DND-41 (cell line): Measurements from ENCODE around the gene UMPS.

Experiments used
- EZH2 ChIP-seq: IDR thresholded peaks from 3 replicates; pipeline ENCODE4 v1.6.1; 2012; ENCODE audit warnings: borderline replicate concordance, low read depth, mild to moderate bottlenecking, moderate library complexity, low read length, inconsistent platforms; ENCODE audit not compliant: severe bottlenecking
- TF ChIP-seq, protein P1 (sequence below): IDR thresholded peaks from 2 replicates; pipeline ENCODE4 v1.5.1; 2012; ENCODE audit warnings: borderline replicate concordance, low read length, moderate library complexity, mild to moderate bottlenecking; ENCODE audit not compliant: poor library complexity, severe bottlenecking; ENCODE audit errors: extremely low read depth

DNA sequence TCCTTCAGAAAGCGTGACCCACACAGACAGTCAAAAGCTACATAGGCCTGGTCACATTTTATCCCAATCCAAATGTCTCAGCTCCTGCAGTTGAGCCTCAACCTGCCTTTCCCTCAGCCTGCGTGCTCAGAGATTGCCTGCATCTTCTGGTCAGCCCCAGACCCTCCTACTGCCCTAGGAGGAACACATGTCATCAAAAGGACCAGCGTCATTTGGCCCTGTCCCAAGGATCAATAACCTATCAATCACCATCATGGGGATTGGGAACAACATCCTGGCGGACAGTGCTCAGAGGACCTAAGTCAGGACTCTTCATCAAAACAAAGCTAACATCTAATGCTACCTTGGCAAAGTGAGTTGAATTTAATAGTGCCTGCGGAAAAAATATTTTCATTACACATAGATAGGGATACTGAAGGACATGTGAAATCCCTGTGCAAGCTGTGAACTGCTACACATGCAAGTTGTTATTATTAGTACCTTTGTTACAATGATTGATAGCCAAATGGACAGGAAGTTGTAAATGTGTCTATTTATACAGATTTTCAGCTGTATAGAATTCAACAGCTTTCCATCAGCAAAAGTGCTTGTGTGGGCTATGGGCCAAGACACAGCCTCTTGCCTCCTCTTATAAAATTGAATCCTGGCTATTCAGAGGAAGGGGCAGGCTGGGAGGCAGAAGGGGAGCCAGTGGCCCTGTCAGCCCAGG lies 47.7 kb downstream of the UMPS start:
- TF ChIP-seq, protein P1, sequence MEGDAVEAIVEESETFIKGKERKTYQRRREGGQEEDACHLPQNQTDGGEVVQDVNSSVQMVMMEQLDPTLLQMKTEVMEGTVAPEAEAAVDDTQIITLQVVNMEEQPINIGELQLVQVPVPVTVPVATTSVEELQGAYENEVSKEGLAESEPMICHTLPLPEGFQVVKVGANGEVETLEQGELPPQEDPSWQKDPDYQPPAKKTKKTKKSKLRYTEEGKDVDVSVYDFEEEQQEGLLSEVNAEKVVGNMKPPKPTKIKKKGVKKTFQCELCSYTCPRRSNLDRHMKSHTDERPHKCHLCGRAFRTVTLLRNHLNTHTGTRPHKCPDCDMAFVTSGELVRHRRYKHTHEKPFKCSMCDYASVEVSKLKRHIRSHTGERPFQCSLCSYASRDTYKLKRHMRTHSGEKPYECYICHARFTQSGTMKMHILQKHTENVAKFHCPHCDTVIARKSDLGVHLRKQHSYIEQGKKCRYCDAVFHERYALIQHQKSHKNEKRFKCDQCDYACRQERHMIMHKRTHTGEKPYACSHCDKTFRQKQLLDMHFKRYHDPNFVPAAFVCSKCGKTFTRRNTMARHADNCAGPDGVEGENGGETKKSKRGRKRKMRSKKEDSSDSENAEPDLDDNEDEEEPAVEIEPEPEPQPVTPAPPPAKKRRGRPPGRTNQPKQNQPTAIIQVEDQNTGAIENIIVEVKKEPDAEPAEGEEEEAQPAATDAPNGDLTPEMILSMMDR, result no peak
- TF ChIP-seq EZH2, result no peak
